ENCODE data around the gene F12.

Gene F12

GRCh38 chr5:177355162-177355867, 54.0 kb downstream of the F12 start:
- Histone ChIP-seq H3K9ac (ENCODE audit: low read depth in 1 of 2, low read length in 2 of 2) (no peak overlapping the region), H3K27me3 (ENCODE audit: control insufficient read depth in 2 of 2, insufficient read depth in 2 of 2, low read length in 2 of 2) (peaks cover 0 to 2% of the 10 kb centered on the region in 2 donors), H3K27ac (ENCODE audit: low read depth in 2 of 2, low read length in 2 of 2) (no peak overlapping the region), H3K4me3 (ENCODE audit: low read length in 2 of 2) (no peak overlapping the region), H3K36me3 (ENCODE audit: control insufficient read depth in 2 of 2, insufficient read depth in 2 of 2, low read length in 2 of 2) (no peaks in the 10 kb centered on the region), H3K4me1 (ENCODE audit: control insufficient read depth in 2 of 2, insufficient read depth in 2 of 2, low read length in 2 of 2) (peaks cover 25 to 43% of the 10 kb centered on the region in 2 donors), H3K9me3 (ENCODE audit: control insufficient read depth in 2 of 2, low read length in 2 of 2) (no peaks in the 10 kb centered on the region)

- H3K9me3 ChIP-seq (ENCODE audit: control insufficient read depth in 2 of 2, low read length in 2 of 2): no peaks in the 10 kb centered on the region
- H3K27ac ChIP-seq (ENCODE audit: low read depth in 2 of 2, low read length in 2 of 2): no peak overlapping the region
- H3K4me3 ChIP-seq (ENCODE audit: low read length in 2 of 2): no peak overlapping the region
- H3K9ac ChIP-seq (ENCODE audit: low read depth in 1 of 2, low read length in 2 of 2): no peak overlapping the region
- peaks cover 0 to 5% of the 10 kb centered on the region in 2 donors for H3K36me3 ChIP-seq (ENCODE audit: control insufficient read depth in 2 of 2, insufficient read depth in 2 of 2, low read length in 2 of 2)
- peaks cover 29 to 48% of the 10 kb centered on the region in 2 donors for H3K4me1 ChIP-seq (ENCODE audit: control insufficient read depth in 2 of 2, insufficient read depth in 2 of 2, low read length in 2 of 2)
- peaks cover 0 to 2% of the 10 kb centered on the region in 2 donors for H3K27me3 ChIP-seq (ENCODE audit: control insufficient read depth in 2 of 2, insufficient read depth in 2 of 2, low read length in 2 of 2)
Measured at GRCh38 chr5:177354711-177355110, 54.7 kb downstream of the F12 start.

- Histone ChIP-seq H3K9ac (ENCODE audit: low read depth in 1 of 2, low read length in 2 of 2) (no peak overlapping the region), H3K9me3 (ENCODE audit: control insufficient read depth in 2 of 2, low read length in 2 of 2) (no peaks in the 10 kb centered on the region), H3K27ac (ENCODE audit: low read depth in 2 of 2, low read length in 2 of 2) (no peak overlapping the region), H3K4me3 (ENCODE audit: low read length in 2 of 2) (no peak overlapping the region), H3K27me3 (ENCODE audit: control insufficient read depth in 2 of 2, insufficient read depth in 2 of 2, low read length in 2 of 2) (peaks cover 0 to 2% of the 10 kb centered on the region in 2 donors), H3K4me1 (ENCODE audit: control insufficient read depth in 2 of 2, insufficient read depth in 2 of 2, low read length in 2 of 2) (peaks cover 29 to 48% of the 10 kb centered on the region in 2 donors), H3K36me3 (ENCODE audit: control insufficient read depth in 2 of 2, insufficient read depth in 2 of 2, low read length in 2 of 2) (peaks cover 3 to 9% of the 10 kb centered on the region in 2 donors)
Measured at GRCh38 chr5:177354256-177354655, 55.1 kb downstream of the F12 start.

- Histone ChIP-seq H3K36me3 (ENCODE audit: control insufficient read depth in 2 of 2, insufficient read depth in 2 of 2, low read length in 2 of 2) (peaks cover 5 to 12% of the 10 kb centered on the region in 2 donors), H3K9me3 (ENCODE audit: control insufficient read depth in 2 of 2, low read length in 2 of 2) (no peaks in the 10 kb centered on the region)
Measured at GRCh38 chr5:177353093-177353492, 56.3 kb downstream of the F12 start.

More at GRCh38 chr5:177353093-177353492, 56.3 kb downstream of the F12 start:
- H3K4me1 ChIP-seq (ENCODE audit: control insufficient read depth in 2 of 2, insufficient read depth in 2 of 2, low read length in 2 of 2): peaks cover 23 to 36% of the 10 kb centered on the region in 2 donors
- no peak overlapping the region for H3K27ac ChIP-seq (ENCODE audit: low read depth in 2 of 2, low read length in 2 of 2)
- H3K27me3 ChIP-seq (ENCODE audit: control insufficient read depth in 2 of 2, insufficient read depth in 2 of 2, low read length in 2 of 2): peaks cover 0 to 2% of the 10 kb centered on the region in 2 donors
- H3K4me3 ChIP-seq (ENCODE audit: low read length in 2 of 2): no peak overlapping the region
- no peak overlapping the region for H3K9ac ChIP-seq (ENCODE audit: low read depth in 1 of 2, low read length in 2 of 2)

All from mucosa of rectum (tissue), 2 donors.